ENCODE measurements around the gene SLC66A2. TPM values are rescaled to one million over a fixed set of nuclear protein-coding genes. Genes with fewer than 3 reads are reported as not detected.

Gene SLC66A2
- total RNA-seq, 1 donor from 2014 or later: 30.5 TPM

DNA sequence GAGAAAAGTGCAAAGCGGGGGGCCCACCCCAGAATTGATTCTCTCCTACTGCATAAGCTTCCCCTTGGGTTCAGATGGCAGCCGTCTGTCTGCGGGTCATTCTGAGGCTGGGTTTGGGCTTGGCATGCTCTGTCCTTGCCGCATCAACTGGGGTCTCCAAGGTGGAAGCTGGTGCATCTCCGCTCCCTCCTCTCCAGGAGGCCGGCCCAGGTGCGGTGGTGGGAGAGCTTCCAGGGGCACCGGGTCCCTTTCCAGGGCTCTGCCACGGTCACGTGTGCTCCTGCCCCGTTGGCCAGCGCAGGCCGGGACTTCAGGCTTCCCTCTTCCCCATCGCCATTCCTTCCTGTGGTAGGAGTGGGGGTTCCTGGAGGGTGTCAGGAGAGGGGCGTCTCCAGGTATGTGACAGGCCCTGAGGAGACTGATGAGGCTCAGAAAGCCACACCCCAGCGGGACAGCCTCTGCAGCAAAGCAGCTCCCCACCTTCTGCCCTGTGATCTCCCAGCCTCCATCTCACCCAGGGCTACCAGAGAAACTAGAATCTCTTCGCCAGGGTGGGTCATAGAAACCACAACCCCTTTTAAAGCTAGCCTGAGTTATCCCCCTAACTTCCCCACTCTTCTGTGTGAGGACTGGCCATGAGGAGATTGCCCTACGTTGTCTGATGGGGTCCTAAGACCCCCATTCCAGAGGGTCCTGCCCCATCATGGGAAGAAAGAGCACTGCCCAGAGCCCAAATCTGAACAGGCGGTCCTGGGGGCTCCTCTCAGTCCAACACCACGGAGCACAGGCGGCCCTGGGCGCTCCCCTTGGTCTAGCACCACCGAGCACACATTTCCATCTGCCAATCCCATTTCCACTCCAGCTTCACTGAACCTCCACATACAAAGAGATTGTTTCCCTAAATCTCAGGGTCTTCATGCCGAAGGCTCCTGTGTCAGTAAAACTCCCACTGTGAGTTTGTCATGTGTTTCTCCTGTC, 76.6 kb downstream of the SLC66A2 start:
- H3K4me3 ChIP-seq (ENCODE audit: low read depth, low read length): no peak overlapping the region
- peaks cover 27% of the 10 kb centered on the region for H3K27me3 ChIP-seq (ENCODE audit: control insufficient read depth, insufficient read depth, low read length)
- no peak for TF ChIP-seq CTCF (IDR thresholded peaks at IDR 0.05; ENCODE audit: insufficient read depth, low read length, poor library complexity, severe bottlenecking)
- no peaks in the 10 kb centered on the region for H3K36me3 ChIP-seq (ENCODE audit: control insufficient read depth, insufficient read depth, low read length)
- DNase-seq (ENCODE audit: low read depth): no peak

DNA sequence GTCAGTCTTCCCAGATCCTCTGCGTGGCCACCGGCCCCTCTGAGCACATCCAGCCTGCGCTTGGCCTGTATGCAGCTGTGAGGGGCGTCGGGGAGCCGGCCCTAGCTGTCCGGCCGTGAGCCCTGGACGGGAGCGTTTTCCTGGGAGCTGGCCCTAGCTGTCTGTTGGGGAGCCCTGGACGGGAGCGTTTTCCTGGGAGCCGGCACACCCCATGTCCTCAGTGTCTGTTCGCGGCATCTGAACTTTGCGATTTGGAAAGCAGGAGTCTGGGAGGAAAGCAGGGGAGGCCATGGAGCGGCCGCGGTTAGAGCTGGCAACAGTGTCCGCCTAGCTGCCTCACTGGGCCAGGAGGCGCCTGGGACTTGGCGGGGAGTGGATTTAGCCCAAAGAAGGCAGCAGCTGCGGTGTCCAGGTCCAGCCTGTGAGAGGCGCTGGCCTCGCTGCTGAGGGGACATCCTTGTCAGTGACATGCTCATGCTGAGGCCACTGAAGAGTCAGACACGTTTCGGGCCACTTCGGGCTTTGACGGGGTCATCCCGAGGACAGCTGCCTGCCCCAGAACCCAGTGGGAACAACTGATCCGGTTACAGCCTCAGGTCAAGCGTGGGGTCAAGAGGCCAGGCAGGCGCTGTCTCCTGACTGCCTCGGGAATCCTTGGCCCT, 77.9 kb downstream of the SLC66A2 start:
- H3K4me3 ChIP-seq (ENCODE audit: low read depth, low read length): no peak overlapping the region
- no peaks in the 10 kb centered on the region for H3K36me3 ChIP-seq (ENCODE audit: control insufficient read depth, insufficient read depth, low read length)

GRCh38 chr18:79872527-79873444, 78.7 kb downstream of the SLC66A2 start:
- DNase-seq (ENCODE audit: low read depth): no peak
- Histone ChIP-seq H3K4me3 (ENCODE audit: low read depth, low read length) (no peak overlapping the region), H3K27me3 (ENCODE audit: control insufficient read depth, insufficient read depth, low read length) (peaks cover 27% of the 10 kb centered on the region), H3K36me3 (ENCODE audit: control insufficient read depth, insufficient read depth, low read length) (no peaks in the 10 kb centered on the region)
- TF ChIP-seq CTCF (IDR thresholded peaks at IDR 0.05; ENCODE audit: insufficient read depth, low read length, poor library complexity, severe bottlenecking): no peak

More for the DNA sequence above, 77.9 kb downstream of the SLC66A2 start:
- DNase-seq (ENCODE audit: low read depth): no peak
- peaks cover 27% of the 10 kb centered on the region for H3K27me3 ChIP-seq (ENCODE audit: control insufficient read depth, insufficient read depth, low read length)
- TF ChIP-seq CTCF (IDR thresholded peaks at IDR 0.05; ENCODE audit: insufficient read depth, low read length, poor library complexity, severe bottlenecking): no peak

DNA sequence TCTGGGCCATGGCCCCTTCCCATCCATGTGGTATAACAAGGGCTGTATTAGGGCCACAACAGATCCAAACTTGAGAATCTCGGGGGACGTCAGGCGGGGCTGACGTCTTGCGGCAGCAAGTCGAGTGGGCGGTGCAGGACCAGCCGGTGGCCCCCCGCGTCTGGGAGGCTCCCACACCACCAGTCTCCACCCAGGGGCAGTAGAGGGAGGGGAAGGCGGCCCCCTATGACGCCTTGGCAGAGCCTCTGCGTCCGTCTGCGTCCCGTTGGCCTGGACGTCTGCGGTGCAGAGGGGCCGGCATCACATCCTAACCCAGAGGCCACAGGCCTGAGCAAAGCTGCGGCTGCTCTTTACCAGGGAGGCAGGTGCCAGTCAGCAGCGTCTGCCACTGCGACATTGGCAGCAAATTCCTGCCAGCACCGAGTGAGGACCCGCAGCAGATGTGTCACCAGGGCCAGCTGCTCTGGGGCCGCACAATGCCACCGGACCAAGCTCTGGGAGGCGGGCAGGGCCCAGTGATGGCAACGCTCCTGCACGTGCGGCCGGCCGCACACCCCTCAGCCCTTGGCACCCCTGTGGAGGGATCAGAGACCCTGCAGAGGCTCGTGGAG, 79.9 kb downstream of the SLC66A2 start:
- peaks cover 18% of the 10 kb centered on the region for H3K27me3 ChIP-seq (ENCODE audit: control insufficient read depth, insufficient read depth, low read length)
- no peak overlapping the region for H3K4me3 ChIP-seq (ENCODE audit: low read depth, low read length)
- H3K36me3 ChIP-seq (ENCODE audit: control insufficient read depth, insufficient read depth, low read length): no peaks in the 10 kb centered on the region
- DNase-seq (ENCODE audit: low read depth): no peak
- no peak for TF ChIP-seq CTCF (IDR thresholded peaks at IDR 0.05; ENCODE audit: insufficient read depth, low read length, poor library complexity, severe bottlenecking)

GRCh38 chr18:79871026-79871390, 80.4 kb downstream of the SLC66A2 start:
- peaks cover 12% of the 10 kb centered on the region for H3K27me3 ChIP-seq (ENCODE audit: control insufficient read depth, insufficient read depth, low read length)
- H3K36me3 ChIP-seq (ENCODE audit: control insufficient read depth, insufficient read depth, low read length): no peaks in the 10 kb centered on the region
- DNase-seq (ENCODE audit: low read depth): no peak
- no peak for TF ChIP-seq CTCF (IDR thresholded peaks at IDR 0.05; ENCODE audit: insufficient read depth, low read length, poor library complexity, severe bottlenecking)
- no peak overlapping the region for H3K4me3 ChIP-seq (ENCODE audit: low read depth, low read length)
